Testis (tissue), 3 donors: Measurements from ENCODE around the gene PSMB11. TPM values are rescaled to one million over a fixed set of nuclear protein-coding genes. Genes with fewer than 3 reads are reported as not detected.

ENCODE experiments used
- DNase-seq: peaks from one replicate; pipeline ENCODE4 v3.0.0-alpha.2; 2019
- H3K27ac ChIP-seq, 2 donors: fragments of 200-600 bp; sonication (generic); one replicate each; pipeline ENCODE4 v1.5.1; 2019
- H3K27me3 ChIP-seq: fragments of 200-600 bp; sonication (generic); one replicate; pipeline ENCODE4 v1.5.1; 2019
- H3K36me3 ChIP-seq: fragments of 200-600 bp; sonication (generic); one replicate; pipeline ENCODE4 v1.5.1; 2017; ENCODE audit warnings: low read depth; ENCODE audit errors: missing control alignments
- H3K4me1 ChIP-seq: fragments of 200-600 bp; sonication (generic); one replicate; pipeline ENCODE4 v1.5.1; 2019
- H3K4me3 ChIP-seq, 2 donors: fragments of 200-600 bp; sonication (generic); one replicate each; pipeline ENCODE4 v1.5.1; 2017 to 2019
- H3K9me3 ChIP-seq: fragments of 200-600 bp; sonication (generic); one replicate; pipeline ENCODE4 v1.5.1; 2017
- POLR2A ChIP-seq: fragments of 450-650 bp; IDR thresholded peaks from one replicate; pipeline ENCODE4 v1.6.1; 2017; ENCODE audit warnings: antibody characterized with exemption, mild to moderate bottlenecking, moderate library complexity
- WGBS, 2 donors: methylation state at CpG; one replicate each; pipeline ENCODE4 v1.1.5; 2018; 5-methylcytosine and 5-hydroxymethylcytosine counted together
- intact Hi-C: fragments of 100-400 bp; cut with DNase I; formaldehyde crosslinking; loops from one replicate; pipeline ENCODE4 v1.15.1; 2023; ENCODE audit warnings: low total_unique reads
- polyA plus RNA-seq: library from polyadenylated mRNA; stranded (reverse); fragments of 350-450 nt; fragmentation: Illumina TruSeq; extraction: RNeasy Lipid Tissue Mini Kit (QIAGEN cat#74804); gene quantifications from one replicate; pipeline ENCODE4 v1.2.3, GENCODE V29; 2014; ENCODE audit warnings: low read depth, low replicate concordance; ENCODE audit not compliant: insufficient read depth
- total RNA-seq, 2 donors: library from RNA; depleted of rRNA; stranded (reverse); fragments of >200 nt; gene quantifications; one replicate each; pipeline ENCODE4 v1.2.3, GENCODE V29; 2016
- TF ChIP-seq, protein P1 (sequence below), 3 experiments: fragments of 450-650 bp in 2 of 3; fragments of 200-600 bp in 1 of 3; sonication (generic) in 1 of 3; IDR thresholded peaks; one replicate each; pipeline ENCODE4 v1.5.1; 2016 to 2019; ENCODE audit warnings: antibody characterized with exemption in 3 of 3, mild to moderate bottlenecking in 2 of 3, moderate library complexity in 1 of 3

The PSMB11 gene
- total and polyA plus RNA-seq, 3 donors from 2014 or later = 0.12 to 0.31 (median 0.20) TPM

DNA sequence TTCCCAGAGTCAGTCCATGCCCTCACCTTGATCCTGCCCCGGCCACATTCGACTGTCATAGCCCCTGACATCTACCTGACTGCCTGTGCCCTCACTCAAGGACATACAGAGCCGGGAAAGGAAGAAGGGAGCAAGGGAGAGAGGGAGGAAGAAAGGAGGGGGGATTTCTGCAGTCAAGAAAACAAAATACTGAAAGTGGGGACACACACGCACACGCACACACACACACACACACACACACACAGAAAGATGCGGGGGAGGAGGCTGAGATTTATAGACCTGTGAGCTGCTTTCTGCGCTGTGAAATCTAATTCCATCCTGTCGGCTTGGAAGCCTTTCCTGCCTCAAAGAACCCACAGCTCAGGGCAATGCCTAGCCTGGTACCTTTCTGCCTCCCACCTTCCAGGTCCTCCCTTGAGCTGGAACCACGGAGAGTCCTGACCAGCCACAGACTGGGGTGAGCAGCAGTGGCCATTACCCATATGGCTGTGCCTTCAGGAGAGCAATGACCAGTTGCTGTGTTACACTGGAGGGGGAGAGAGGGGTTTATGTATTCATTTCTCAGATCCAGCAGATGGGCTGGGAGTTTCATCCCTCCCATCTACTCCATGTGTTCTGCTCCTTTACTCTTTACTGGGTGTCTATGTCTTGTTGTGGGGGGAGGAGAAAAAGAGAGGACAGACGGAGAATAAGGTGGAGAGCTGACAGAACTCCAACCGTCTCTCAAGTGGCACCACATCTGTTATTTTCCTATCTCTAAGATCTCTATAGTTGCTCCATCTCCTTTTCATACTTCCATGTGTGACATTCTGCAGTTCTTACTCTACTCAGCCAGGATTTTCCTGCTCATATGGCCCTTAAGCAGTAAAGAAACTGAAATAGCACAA, 45.0 kb upstream of the PSMB11 start:
- Histone ChIP-seq H3K36me3 (no peaks in the 10 kb centered on the region), H3K27me3 (no peaks in the 10 kb centered on the region), H3K27ac (no peak overlapping the region), H3K4me1 (peaks cover 3% of the 10 kb centered on the region), H3K4me3 (no peak overlapping the region), H3K9me3 (no peaks in the 10 kb centered on the region)
- intact Hi-C loops = no loop called here
- no peak for TF ChIP-seq POLR2A
- TF ChIP-seq, protein P1, sequence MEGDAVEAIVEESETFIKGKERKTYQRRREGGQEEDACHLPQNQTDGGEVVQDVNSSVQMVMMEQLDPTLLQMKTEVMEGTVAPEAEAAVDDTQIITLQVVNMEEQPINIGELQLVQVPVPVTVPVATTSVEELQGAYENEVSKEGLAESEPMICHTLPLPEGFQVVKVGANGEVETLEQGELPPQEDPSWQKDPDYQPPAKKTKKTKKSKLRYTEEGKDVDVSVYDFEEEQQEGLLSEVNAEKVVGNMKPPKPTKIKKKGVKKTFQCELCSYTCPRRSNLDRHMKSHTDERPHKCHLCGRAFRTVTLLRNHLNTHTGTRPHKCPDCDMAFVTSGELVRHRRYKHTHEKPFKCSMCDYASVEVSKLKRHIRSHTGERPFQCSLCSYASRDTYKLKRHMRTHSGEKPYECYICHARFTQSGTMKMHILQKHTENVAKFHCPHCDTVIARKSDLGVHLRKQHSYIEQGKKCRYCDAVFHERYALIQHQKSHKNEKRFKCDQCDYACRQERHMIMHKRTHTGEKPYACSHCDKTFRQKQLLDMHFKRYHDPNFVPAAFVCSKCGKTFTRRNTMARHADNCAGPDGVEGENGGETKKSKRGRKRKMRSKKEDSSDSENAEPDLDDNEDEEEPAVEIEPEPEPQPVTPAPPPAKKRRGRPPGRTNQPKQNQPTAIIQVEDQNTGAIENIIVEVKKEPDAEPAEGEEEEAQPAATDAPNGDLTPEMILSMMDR (IDR thresholded peaks at IDR 0.05) = no peak
- no peak for DNase-seq
- 57 to 74% methylated on average over 10 to 11 of the region's 11 CpGs for WGBS, 2 donors

DNA sequence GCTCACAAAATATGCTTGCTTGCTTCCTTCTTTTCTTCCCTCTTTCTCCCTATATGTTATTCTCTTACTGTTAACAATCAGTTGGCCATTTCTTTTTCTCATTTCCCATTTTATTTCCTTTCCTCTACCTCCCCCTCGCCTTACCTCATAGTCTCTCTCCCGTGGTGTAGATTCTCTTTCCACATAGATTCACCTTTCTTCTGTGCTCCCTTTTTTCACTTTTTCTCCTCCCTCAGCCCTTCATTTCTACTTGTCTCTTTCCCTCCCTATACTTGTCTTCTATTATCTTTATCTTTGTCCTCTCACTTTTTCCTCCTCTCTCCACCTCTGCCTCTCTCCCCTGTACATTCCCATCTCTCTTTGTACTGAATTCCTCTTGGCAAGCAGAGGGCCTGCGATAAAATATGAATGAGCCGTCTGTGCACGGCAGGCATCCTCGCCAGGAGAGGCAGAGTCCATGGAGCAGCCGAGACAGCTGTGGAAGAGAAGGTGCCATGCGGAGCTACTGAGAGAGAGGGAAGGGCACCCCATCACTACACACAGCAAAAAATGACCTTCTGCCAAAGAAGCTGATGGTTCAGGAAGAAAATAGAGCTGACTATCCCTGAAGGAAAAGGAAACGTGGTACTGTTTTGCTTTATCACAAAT, 44.2 kb upstream of the PSMB11 start:
- intact Hi-C loops = no loop called here
- no peak overlapping the region for H3K27ac ChIP-seq
- peaks cover 3% of the 10 kb centered on the region for H3K4me1 ChIP-seq
- H3K9me3 ChIP-seq = no peaks in the 10 kb centered on the region
- H3K4me3 ChIP-seq = no peak overlapping the region
- peak; percentile 46 for DNase-seq
- WGBS, 2 donors = 57 to 68% methylated on average over 9 of the region's 9 CpGs
- no peaks in the 10 kb centered on the region for H3K27me3 ChIP-seq
- H3K36me3 ChIP-seq = no peaks in the 10 kb centered on the region
- no peak for TF ChIP-seq POLR2A
- TF ChIP-seq, protein P1 (IDR thresholded peaks at IDR 0.05) = no peak

DNA sequence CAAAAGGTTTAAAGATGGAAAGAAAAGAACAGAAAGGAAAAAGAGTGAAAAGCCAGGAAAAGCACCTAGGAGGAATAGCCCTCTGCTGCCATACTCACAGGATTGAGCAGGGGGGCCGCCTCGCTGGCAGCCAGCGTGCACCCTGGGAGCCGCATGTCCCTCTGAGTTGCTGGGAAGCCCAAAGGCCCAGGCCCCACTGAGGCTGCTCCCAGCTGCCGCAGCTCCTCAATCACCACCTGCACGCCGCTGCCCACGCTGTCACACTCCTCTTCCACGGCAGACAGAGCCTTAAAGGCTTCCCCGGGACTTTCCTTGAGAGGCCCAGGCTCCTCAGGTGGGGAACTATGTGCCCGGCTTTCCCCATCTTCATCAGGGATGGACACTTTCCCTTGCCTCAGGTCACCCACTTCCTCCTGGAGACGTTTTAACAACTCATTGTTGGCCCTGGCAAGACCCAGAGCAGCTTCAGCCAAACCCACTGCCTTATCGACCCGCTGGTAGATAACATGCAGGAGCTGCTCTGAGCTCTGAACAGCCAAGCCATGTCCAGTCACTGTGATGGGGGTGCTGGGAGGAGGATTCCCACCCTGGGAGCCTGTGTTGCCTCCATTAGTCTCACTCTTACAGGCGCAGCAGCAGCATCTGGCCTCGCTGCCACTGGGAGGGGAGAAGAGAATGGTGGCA, 43.5 kb upstream of the PSMB11 start:
- Histone ChIP-seq H3K4me1 (peaks cover 3% of the 10 kb centered on the region), H3K27ac (no peak overlapping the region), H3K4me3 (no peak overlapping the region), H3K9me3 (no peaks in the 10 kb centered on the region), H3K36me3 (no peaks in the 10 kb centered on the region), H3K27me3 (no peaks in the 10 kb centered on the region)
- WGBS, 2 donors = 68 to 85% methylated on average over 15 to 16 of the region's 16 CpGs
- no peak for DNase-seq
- TF ChIP-seq POLR2A = no peak
- TF ChIP-seq, protein P1 (IDR thresholded peaks at IDR 0.05) = no peak
- intact Hi-C loops = no loop called here

DNA sequence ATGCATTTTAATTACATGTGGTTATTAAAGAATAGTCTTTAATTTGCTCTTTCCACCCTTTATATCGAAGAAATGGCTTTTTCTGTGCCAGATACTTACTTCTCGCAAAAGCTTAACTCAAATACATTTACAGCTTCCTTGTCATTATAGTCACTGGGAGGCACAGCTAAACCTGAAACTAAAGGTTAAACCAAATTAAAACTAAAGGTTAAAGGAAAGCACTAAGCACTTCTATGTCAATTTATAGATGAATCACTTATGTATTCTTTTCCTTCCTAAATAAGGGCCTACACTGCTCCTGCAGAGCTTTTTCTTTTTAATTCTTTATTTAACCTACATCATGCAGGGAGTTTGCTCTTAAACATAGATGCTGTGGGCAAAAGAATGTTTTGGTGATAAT, 41.2 kb upstream of the PSMB11 start:
- TF ChIP-seq, protein P1 (IDR thresholded peaks at IDR 0.05) = no peak
- TF ChIP-seq POLR2A = no peak
- H3K27me3 ChIP-seq = no peaks in the 10 kb centered on the region
- no peaks in the 10 kb centered on the region for H3K9me3 ChIP-seq
- intact Hi-C loops = no loop called here
- H3K27ac ChIP-seq = no peak overlapping the region
- H3K36me3 ChIP-seq = no peaks in the 10 kb centered on the region
- H3K4me3 ChIP-seq = no peak overlapping the region
- peaks cover 2% of the 10 kb centered on the region for H3K4me1 ChIP-seq
- WGBS, 2 donors = 92 to 93% methylated on average over 2 of the region's 2 CpGs
- no peak for DNase-seq
